GM12892 (cell line): ENCODE measurements around the gene SHC4.

Source experiments
- DNase-seq: peaks from one replicate; pipeline ENCODE4 v3.0.0; 2011; ENCODE audit not compliant: insufficient read length
- FAIRE-seq: peaks from 2 replicates; lab custom pipeline; 2011; peaks lifted over from hg19 to GRCh38; lab: Jason Lieb, UNC
- POLR2A ChIP-seq: IDR thresholded peaks from 2 replicates; pipeline ENCODE4 v1.6.1; 2011; ENCODE audit warnings: low read depth, low read length, control low read depth
- POLR2AphosphoS5 ChIP-seq: IDR thresholded peaks from 2 replicates; pipeline ENCODE4 v1.6.1; 2011; ENCODE audit warnings: low read depth, low read length, control low read depth
- TAF1 ChIP-seq: IDR thresholded peaks from 2 replicates; pipeline ENCODE4 v1.6.1; 2011; ENCODE audit warnings: low read depth, mild to moderate bottlenecking, control low read depth, low read length, borderline replicate concordance

SHC4 gene

DNA sequence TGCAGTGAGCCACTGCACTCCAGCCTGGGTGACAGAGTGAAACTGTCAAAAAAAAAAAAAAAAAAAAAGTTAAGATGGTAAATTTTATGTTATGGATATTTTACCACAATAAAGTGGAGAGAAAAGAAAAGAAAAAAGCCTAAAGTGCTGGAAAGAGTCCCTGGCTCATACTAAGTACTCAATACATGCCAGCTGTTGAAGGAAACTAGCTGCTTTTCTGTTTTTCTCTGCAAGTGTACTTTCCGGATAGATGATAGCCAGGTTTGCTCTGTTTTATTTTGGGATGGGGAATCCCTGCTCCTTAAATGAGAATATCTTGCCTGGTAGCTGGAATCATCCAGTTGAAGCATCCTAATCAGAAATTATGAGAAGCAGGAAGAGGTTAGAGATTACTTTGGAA is 74.9 kb downstream of the SHC4 start:
- TF ChIP-seq POLR2A = no peak
- TF ChIP-seq POLR2AphosphoS5 = no peak
- TF ChIP-seq TAF1 = no peak
- no peak for FAIRE-seq
- DNase-seq = no peak

DNA sequence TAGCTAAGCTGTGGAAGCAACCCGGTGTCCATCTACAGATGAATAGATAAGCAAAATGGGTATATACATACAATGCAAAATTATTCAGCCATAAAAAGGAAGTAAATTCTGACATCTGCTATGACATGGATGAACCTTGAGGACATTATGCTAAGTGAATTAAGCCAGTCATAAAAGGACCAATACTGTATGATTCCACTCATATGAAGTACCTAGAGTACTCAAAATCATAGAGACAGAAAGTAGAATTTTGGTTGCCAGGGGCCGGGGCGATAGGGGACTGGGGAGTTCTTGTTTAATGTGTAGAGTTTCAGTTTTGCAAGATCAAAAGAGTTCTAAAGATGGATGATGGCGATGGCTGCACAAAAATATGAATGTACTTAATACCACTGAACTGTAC is 75.5 kb downstream of the SHC4 start:
- no peak for TF ChIP-seq POLR2A
- TF ChIP-seq POLR2AphosphoS5 = no peak
- TF ChIP-seq TAF1 = no peak
- FAIRE-seq = no peak
- DNase-seq = no peak

DNA sequence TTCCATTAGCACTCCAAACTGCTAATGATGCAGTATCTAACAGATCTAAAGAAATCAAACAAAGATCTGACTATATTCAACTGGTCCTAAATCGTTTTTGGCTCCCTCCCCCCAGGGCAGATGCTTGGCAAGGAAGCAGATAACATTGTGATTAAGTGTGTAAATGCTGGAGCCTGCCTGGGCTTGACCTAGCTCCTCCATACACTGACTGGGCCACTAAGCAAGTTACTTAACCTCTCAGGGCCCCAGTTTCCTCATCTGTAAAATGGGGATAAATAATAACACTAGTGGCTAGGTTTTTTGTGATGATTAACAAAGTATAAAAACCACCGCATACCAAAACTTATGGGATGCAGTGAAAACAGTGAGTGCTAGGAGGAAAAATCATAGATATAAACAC is 76.6 kb downstream of the SHC4 start:
- TF ChIP-seq TAF1 (no peak), POLR2A (no peak), POLR2AphosphoS5 (no peak)
- no peak for FAIRE-seq
- no peak for DNase-seq

- TF ChIP-seq TAF1 = no peak
- DNase-seq (no peak), FAIRE-seq (no peak)
Observed at GRCh38 chr15:48883699-48884098, 80.0 kb downstream of the SHC4 start.

DNA sequence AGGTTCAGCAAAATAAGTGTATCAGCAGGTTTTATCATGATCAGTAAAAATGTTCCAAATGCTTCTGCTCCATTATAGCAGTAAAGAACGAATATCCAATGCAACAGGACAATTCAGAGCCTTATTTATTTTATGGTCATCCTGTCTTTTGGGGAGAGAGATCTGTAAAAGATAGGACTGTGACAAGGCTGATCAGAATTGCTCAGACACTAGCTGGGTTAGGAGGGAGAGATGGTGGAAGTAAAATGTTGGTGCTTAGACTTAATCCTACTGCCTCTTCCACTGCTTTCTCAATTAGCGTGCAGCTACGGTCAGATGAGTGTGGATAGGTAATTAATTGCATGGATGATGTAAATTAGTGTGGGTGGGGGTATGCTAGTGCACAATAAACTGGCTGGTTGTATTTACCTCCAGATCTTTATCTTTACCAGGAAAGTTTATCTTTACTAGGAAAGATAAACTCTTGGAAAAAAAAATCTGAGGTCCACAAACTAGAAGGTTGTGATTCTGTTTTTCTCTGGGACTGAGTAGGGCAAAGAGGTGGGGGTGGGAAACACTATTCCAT is 83.6 kb downstream of the SHC4 start:
- TF ChIP-seq POLR2A = no peak
- no peak for TF ChIP-seq POLR2AphosphoS5
- no peak for TF ChIP-seq TAF1
- FAIRE-seq (no peak), DNase-seq (no peak)

DNA sequence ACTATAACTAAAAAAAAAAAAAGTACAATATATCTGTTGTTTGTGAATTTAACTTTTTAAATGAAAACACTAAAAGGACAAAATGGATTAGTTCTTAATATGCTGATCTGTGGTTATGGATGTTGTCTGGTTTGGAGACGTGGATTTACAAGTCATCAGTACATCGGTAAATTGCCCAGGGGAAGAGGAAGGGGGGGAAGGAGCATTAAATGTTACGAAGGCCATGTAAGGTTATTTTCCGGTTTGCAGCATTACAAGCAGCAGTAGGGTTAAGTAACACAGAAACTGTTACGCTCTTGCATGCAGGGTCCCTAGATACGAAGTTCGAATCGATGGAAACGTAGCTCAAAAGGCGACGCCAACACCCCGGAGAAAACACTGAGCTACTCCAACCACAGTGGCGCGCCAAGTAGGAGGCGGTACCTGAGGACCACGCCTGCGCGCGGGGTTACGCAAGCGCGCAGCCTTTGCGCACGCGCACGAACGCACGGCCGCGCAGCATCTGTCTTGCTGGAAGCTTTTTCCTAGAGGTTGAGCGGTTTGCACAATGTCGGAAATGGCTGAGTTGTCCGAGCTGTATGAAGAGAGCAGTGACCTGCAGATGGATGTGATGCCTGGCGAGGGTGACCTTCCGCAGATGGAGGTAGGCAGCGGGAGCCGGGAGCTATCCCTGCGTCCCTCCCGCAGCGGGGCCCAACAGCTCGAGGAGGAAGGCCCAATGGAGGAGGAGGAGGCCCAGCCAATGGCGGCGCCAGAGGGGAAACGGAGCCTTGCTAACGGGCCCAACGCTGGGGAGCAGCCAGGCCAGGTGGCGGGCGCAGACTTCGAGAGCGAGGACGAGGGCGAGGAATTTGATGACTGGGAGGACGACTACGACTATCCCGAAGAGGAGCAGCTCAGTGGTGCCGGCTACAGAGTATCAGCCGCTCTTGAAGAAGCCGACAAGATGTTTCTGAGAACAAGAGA is 85.8 kb downstream of the SHC4 start, which contains the start of gene EID1:
Gene EID1, plus strand, starts transcription at position 505 of the 966 bp plus-strand sequence. Its CDS starts 43 bp downstream, at position 548.
- DNase-seq (peak; percentile 61), FAIRE-seq (peak; percentile 97)
- TF ChIP-seq TAF1 (peak; percentile 63; the same call in 1 of the 2 replicates), POLR2AphosphoS5 (peak; percentile 83), POLR2A (peak; percentile 83)

DNA sequence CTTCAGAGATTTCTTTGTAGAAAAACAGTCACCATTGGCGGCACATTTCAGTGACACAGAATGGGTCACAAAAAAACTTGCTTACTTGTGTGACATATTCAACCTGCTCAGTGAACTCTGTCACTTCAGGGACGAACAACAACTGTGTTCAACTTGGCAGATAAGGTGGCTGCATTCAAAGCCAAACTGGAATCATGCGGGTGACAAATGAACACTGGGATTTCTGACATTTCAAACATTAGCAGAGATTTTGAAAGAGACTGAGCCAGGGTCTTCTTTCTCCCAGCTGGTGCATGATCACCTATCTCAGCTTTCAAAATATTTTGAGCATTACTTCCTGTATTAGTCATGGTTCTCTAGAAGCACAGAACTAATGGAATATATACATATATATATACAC is 87.7 kb downstream of the SHC4 start:
- TF ChIP-seq POLR2AphosphoS5 = no peak
- TF ChIP-seq POLR2A = no peak
- no peak for TF ChIP-seq TAF1
- DNase-seq (no peak), FAIRE-seq (no peak)

GRCh38 chr15:48875241-48875960 is 88.3 kb downstream of the SHC4 start:
- no peak for TF ChIP-seq TAF1
- DNase-seq (no peak), FAIRE-seq (peak; percentile 30)

DNA sequence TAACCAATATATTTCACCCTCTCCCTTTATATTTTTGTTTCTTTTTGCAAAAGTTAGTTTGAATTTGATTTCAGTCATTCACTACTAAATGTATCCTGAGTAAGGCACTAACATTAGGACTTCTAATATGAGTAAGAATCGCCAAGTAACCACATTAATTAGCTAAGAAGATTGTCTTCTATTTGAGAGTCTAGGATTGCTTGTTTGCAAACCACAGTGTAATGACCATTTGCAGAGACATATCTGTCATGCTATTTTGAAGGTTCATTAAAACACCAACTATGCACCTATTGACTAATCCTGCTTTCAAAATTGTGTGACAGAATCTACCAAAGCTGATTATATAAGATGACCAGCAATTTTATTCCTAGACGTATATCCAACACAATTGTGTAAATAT is 91.1 kb downstream of the SHC4 start:
- TF ChIP-seq TAF1 = no peak
- no peak for TF ChIP-seq POLR2A
- no peak for TF ChIP-seq POLR2AphosphoS5
- DNase-seq (no peak), FAIRE-seq (no peak)

GRCh38 chr15:48871542-48871941 is 92.2 kb downstream of the SHC4 start:
- no peak for FAIRE-seq
- no peak for TF ChIP-seq POLR2AphosphoS5
- TF ChIP-seq POLR2A = no peak
- no peak for TF ChIP-seq TAF1
- no peak for DNase-seq

GRCh38 chr15:48869966-48870365 is 93.8 kb downstream of the SHC4 start:
- FAIRE-seq (no peak), DNase-seq (no peak)
- TF ChIP-seq TAF1 = no peak
- TF ChIP-seq POLR2A = no peak
- no peak for TF ChIP-seq POLR2AphosphoS5
